GM18873 (cell line): ENCODE measurements around the gene LEKR1.
"Not testable (repeated sequence)": the region's sequence is repeated elsewhere in the genome, so short reads cannot be mapped to it uniquely, and the experiment has no call there.

Source experiments
- ATAC-seq: cut with Tn5 transposase; IDR thresholded peaks from one replicate; pipeline ENCODE4 v1.9.1; 2021; ENCODE audit warnings: mild to moderate bottlenecking, moderate library complexity, moderate number of reproducible peaks; ENCODE audit not compliant: unreplicated experiment, low FRiP score

Gene LEKR1

GRCh38 chr3:156897851-156898250 is 71.7 kb downstream of the LEKR1 start:
- ATAC-seq, result not testable (repeated sequence)

GRCh38 chr3:156898296-156898880 is 72.2 kb downstream of the LEKR1 start:
- ATAC-seq, result no peak

GRCh38 chr3:156899951-156900350 is 73.8 kb downstream of the LEKR1 start:
- ATAC-seq, result no peak

GRCh38 chr3:156902916-156903315 is 76.8 kb downstream of the LEKR1 start:
- ATAC-seq, result no peak

GRCh38 chr3:156906275-156906674 is 80.1 kb downstream of the LEKR1 start:
- no peak for ATAC-seq

GRCh38 chr3:156908398-156908797 is 82.2 kb downstream of the LEKR1 start:
- ATAC-seq, result no peak

GRCh38 chr3:156910022-156910421 is 83.9 kb downstream of the LEKR1 start:
- no peak for ATAC-seq

- not testable (repeated sequence) for ATAC-seq
These were observed 84.7 kb downstream of the LEKR1 start for GRCh38 chr3:156910831-156911230.

GRCh38 chr3:156914300-156914699 is 88.1 kb downstream of the LEKR1 start:
- not testable (repeated sequence) for ATAC-seq

- no peak for ATAC-seq
These were observed 89.2 kb downstream of the LEKR1 start for GRCh38 chr3:156915372-156915771.

GRCh38 chr3:156918746-156919145 is 92.6 kb downstream of the LEKR1 start:
- ATAC-seq, result no peak

- no peak for ATAC-seq
These were observed 93.7 kb downstream of the LEKR1 start for GRCh38 chr3:156919818-156920217.

GRCh38 chr3:156920399-156920798 is 94.2 kb downstream of the LEKR1 start:
- no peak for ATAC-seq

GRCh38 chr3:156923349-156923748 is 97.2 kb downstream of the LEKR1 start:
- ATAC-seq, result no peak

GRCh38 chr3:156938724-156939123 is 112.6 kb downstream of the LEKR1 start:
- ATAC-seq, result no peak

GRCh38 chr3:156939315-156939714 is 113.2 kb downstream of the LEKR1 start:
- no peak for ATAC-seq

GRCh38 chr3:156941311-156941710 is 115.2 kb downstream of the LEKR1 start:
- ATAC-seq, result no peak

GRCh38 chr3:156948402-156949210 is 122.5 kb downstream of the LEKR1 start:
- ATAC-seq, result no peak

- no peak for ATAC-seq
These were observed 125.9 kb downstream of the LEKR1 start for GRCh38 chr3:156952011-156952410.

- ATAC-seq, result peak; percentile 93
These were observed 131.6 kb downstream of the LEKR1 start for GRCh38 chr3:156957715-156958114.

GRCh38 chr3:156963096-156963495 is 136.9 kb downstream of the LEKR1 start:
- no peak for ATAC-seq

GRCh38 chr3:156964577-156964976 is 138.4 kb downstream of the LEKR1 start:
- ATAC-seq, result no peak
